ENCODE data around the gene NTN4. TPM values are rescaled to one million over a fixed set of nuclear protein-coding genes. Genes with fewer than 3 reads are reported as not detected.
"Not testable (repeated sequence)": the region's sequence is repeated elsewhere in the genome, so short reads cannot be mapped to it uniquely, and the experiment has no call there.

NTN4 gene
- total RNA-seq, 1 experiment from 2014 or later, result 21.5 TPM

DNA sequence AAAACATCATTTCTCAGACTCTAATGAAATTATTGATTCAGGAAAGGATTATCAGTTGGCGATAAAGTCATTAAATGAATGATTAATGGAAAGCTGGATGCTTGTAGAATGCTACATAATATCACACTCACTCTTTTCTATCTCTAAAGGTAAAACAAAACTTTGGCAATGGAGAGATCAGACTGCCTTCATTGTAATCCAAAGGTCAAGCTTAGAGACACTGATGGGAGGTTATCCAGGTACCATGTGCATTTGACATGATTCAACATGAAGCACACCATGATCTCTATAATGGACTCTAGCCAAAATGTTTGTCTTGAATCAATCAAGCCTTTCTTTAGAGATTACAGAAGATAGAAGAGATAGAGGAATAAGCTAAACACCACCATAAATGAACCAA lies 129.2 kb downstream of the NTN4 start:
- peak; percentile 14 for DNase-seq (ENCODE audit: low read depth)

GRCh38 chr12:95658386-95658785 lies 132.2 kb downstream of the NTN4 start:
- no peak for DNase-seq (ENCODE audit: low read depth)

- not testable (repeated sequence) for DNase-seq (ENCODE audit: low read depth)
Observed at GRCh38 chr12:95654665-95655064, 135.9 kb downstream of the NTN4 start.

DNA sequence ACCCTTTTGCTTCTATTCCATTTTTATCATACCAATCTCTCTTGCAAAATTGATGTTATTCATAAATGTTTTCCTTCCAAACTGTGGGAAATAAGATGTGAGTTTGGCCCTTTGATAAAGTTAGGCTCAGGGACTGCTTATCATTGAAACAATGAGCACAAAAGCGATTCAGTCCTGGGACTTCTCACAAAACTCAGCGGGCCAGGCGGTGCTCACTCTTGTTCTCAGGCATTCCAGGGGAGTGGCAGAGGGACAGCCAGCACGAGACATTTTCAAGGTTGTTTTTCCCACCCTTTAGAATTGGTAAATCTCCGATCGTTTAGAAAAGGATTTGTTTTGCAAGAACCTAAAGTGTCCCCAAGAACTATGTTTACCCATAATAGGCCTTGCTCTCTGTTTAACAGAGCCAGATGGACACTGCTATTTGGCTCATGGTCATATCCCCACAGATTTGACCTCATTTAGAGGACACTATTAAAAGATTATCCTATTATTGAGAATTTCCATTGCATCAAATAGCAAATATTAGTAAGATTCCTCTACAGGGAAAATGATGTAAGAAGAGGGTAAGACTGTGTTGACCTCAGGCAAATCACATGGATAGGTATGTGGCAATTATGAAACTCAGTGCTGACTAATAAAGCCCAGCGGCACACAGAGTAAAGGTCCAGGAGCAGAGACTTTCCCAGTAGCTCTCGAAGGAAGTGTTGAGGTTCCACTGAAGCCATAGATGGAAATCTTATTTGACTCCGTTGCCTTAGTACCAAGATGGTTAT lies 136.6 kb downstream of the NTN4 start:
- peak; percentile 88 for DNase-seq (ENCODE audit: low read depth)

GRCh38 chr12:95651681-95652080 lies 138.9 kb downstream of the NTN4 start:
- no peak for DNase-seq (ENCODE audit: low read depth)

DNA sequence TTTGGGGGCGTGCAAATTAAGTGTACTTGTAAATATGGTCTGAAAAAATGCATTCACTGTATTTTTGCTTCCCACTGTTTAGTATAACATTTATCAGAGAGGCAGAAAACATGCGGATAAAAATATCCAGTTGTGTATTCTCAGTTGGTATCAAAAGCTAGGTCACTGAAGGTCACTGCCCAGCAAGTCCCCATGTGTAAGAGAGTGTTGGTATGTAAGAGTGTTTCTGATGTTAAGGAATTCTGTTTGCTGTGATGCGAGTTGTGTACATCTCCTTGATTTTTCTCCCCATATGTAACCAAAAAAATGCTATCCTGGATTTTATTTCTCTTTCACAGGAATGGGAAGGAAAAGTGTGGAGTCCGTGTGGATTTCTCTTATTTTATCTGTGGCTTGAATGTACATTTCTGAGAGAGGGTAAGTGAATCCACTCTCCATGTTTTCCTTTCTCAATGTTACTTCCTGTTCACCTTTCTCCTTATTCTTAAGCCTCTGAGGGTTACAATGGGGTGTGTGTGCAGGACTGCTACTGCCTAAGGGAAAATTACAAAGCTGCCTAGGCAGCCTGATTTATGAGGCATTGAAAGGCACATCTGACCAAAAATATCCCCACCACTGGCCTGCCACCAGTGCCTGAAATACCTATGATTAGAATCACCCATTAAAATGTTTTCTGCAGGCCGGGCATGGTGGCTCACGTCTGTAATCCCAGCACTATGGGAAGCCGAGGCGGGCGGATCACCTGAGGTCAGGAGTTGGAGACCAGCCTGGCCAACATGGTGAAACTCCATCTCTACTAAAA lies 141.4 kb downstream of the NTN4 start:
- peak; percentile 98 for DNase-seq (ENCODE audit: low read depth)

- DNase-seq (ENCODE audit: low read depth), result peak; percentile 73
Observed at GRCh38 chr12:95646781-95647190, 143.8 kb downstream of the NTN4 start.

GRCh38 chr12:95643256-95643655 lies 147.3 kb downstream of the NTN4 start:
- DNase-seq (ENCODE audit: low read depth), result no peak

- DNase-seq (ENCODE audit: low read depth), result no peak
Observed at GRCh38 chr12:95642583-95642982, 148.0 kb downstream of the NTN4 start.

DNA sequence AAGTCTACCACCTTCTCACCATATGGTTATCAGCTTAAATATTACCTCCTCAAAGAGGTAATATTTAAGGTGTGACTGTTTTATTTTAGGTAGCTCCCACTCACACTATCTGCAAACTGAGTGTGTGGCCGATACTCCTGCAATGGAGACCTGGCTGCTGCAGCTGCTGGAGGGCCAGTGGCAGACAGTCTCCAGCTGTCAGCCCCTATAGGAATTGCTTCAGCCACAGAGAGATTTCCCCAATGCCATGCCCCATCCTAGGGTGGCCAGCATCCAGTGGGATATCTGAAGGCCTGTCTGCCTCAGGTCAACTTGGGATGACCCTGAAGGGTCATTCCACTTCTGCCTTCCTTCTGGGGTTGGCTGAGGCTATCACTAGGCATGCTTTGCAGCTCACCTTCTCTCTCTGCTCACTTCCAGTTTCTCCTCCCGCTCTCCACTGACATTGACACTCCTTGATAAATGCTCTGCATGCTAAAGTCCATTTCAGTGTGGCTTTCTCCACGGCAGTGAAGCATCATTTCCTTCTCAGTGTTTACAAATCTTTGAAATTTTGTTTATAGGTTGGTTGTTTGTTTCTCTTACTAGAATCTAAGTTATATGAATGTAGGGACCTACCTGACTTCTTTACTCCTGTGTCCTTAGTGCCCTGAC lies 149.1 kb downstream of the NTN4 start:
- no peak for DNase-seq (ENCODE audit: low read depth)

DNA sequence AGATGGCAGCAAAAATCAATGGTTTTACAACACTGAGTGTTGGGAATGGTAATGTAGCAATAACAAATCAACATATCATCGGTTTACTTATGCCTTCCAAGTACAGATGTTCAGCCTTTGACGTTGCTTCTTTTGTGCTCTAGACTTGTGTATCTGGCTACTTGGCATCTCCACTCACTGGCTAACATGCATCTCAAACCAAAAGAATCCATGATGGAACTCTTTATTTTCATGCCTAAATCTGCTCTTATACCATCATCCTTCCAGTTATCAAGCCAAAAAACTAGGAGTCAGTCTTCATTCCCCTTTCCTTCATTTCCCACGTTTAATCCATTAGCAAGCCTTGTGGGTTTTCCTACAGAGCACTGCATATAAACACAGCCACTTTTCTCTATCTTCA lies 150.0 kb downstream of the NTN4 start:
- no peak for DNase-seq (ENCODE audit: low read depth)

GRCh38 chr12:95637471-95638155 lies 153.0 kb downstream of the NTN4 start:
- DNase-seq (ENCODE audit: low read depth), result peak; percentile 53

GRCh38 chr12:95637010-95637409 lies 153.6 kb downstream of the NTN4 start:
- no peak for DNase-seq (ENCODE audit: low read depth)

- DNase-seq (ENCODE audit: low read depth), result peak; percentile 82
Observed at GRCh38 chr12:95634622-95635621, 155.6 kb downstream of the NTN4 start.

- peak; percentile 71 for DNase-seq (ENCODE audit: low read depth)
Observed at GRCh38 chr12:95633732-95634465, 156.7 kb downstream of the NTN4 start.

DNA sequence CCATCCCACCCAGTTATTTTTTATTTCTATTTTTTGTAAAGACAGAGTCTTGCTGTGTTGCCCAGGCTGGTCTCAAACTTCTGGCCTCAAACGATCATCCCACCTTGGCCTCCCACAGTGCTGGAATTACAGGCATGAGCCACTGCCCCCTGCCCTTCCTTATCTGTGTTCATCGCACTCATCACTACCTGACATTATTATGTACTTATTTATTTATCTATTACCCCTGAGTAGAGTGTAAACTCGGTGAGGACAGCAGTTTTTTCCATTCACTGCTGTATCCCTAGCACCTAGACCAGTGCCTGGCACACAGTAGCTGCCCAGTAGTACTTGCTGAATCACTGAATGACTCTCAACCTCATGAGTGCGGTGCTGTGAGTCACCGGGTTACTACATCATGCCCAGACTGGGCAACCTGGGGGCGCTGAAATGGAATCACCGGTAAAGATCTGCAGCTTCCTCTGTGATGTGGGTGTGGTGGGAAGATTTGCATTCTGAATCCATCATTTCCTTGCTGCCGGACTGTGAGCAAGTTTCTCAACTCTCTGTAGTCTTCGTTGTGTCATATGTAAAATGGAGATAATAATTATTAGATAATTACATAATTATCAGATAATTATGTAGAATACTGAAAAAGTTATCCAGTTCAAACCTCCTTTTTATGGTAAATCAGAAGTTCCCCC lies 157.4 kb downstream of the NTN4 start:
- peak; percentile 95 for DNase-seq (ENCODE audit: low read depth)

DNA sequence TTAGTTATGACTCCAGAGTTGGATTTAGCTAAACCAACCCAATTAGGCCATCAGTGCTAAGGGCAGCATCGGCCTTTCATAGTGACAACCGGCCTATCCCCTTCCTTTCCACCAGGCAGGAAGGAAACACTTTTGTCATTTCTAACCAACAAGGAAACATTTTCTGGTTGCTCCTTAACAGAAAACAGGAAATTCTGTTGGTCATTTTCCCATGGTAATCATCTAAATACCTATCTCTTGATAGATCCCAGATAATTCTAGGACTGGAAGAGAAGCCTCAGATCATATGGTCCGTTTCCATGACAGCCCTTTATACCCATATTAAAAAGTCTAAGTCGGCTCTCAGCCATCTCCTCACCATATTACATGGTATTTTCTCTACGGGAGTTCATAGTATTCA lies 160.1 kb downstream of the NTN4 start:
- DNase-seq (ENCODE audit: low read depth), result no peak

GRCh38 chr12:95629392-95629791 lies 161.2 kb downstream of the NTN4 start:
- no peak for DNase-seq (ENCODE audit: low read depth)

DNA sequence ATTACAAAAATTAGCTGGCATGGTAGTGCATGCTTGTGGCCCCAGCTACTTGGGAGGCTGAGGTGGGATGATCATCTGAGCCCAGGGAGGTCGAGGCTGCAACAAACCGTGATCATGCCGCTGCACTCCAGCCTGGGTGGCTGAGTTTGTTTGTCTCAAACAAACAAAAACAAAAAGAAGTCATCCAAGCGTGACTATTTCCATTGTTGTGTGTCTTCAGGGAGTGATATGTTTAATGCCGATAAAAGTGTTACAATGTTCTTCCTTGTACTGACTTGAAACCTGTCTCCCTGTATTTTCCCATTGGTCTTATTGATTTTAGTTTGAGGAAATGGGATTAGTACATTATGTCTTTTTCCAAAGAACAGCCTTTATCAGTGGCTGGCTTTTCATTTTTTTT lies 163.7 kb downstream of the NTN4 start:
- DNase-seq (ENCODE audit: low read depth), result no peak
